Measurements from ENCODE around the gene CCDC174.

Gene CCDC174

DNA sequence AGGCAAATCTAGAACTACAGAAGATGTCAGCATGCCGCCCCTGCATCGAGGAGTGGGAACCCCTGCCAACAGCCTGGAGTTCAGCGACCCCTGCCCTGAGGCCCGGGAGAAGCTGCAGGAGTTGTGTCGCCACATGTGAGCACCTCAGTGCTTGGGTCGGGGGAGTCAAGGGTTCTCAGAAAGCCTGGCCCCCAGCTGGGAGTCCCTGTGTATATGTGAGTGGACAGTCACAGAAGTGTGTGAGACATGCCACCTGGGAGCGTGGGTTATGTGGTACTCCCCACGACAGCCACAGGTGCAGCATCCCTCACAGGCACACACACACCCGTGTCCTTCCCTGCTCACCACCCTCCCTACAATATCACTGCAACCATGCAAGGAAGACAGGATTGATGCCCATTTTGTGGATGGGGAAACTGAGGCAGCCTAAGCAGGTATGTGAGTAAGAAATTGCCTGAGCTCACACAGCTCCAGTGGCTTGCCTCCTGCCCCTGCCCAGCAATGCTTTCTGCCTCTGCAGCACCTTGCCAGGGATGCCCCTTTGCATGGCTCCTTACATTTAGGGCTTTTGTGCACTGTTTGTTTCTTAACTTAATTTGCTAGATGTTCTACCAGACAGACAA, 51.7 kb downstream of the CCDC174 start:
- DNase-seq (ENCODE audit: low read depth): no peak

DNA sequence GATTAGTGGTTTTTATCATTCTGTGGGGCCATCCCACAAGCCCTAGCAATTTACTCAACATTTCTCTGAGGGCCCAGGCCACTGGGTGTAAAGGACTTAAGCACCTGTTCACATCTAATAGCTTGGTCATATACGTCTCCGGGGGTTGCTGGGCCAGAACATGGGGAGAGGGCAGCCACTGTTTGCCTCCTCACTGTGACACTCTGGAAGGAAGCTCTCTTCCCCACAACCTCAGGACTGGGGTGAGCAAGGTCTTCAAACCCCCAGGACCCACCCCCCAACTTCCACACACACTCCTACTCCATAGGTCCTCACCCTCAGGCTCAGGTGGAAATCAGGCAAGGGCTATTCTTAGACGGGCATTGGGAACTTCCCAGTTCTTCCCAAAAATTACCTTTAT, 52.2 kb downstream of the CCDC174 start:
- no peak for DNase-seq (ENCODE audit: low read depth)

DNA sequence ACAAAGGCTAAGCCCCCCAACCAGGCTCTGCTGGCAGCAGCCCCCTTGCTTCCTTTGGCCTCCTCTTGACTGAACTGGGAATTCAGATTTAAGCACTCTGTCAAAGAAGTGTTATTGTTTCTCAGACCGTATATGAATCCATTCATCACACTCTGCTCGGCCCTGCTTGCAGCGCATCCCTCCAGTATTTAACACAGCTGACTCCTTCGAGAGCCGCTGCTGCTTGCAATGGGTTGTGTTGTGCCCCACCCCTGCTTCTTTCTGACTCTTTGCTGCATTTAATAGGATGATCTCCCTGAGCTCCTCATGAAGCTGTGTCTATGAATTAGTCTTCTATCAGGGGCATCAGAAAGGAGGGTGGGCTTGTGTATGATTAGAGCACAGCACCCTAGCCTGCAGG, 54.5 kb downstream of the CCDC174 start:
- no peak for DNase-seq (ENCODE audit: low read depth)

DNA sequence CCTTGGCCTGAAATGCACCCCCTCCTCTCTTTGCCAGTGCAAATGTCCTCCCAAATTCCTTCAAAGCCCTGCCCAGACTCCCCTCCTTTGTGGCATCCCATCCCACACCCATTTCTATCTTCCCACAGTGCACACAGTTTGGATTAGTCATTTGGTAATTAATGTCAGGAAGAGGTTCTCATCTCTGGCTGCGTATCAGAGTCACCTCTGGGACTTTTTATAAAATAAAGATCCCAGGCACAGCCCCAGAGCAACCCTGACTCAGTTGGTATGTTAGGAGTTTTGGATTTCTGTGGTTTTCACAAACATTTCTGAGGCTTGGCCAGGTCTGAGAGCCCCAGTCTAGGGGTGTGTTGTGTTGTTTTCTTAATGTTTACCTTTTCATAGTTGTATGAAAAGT, 65.0 kb downstream of the CCDC174 start:
- peak; percentile 32 for DNase-seq (ENCODE audit: low read depth)

- no peak for DNase-seq (ENCODE audit: low read depth)
Measured at GRCh38 chr3:14717307-14717706, 65.7 kb downstream of the CCDC174 start.

GRCh38 chr3:14718539-14718938, 67.0 kb downstream of the CCDC174 start:
- no peak for DNase-seq (ENCODE audit: low read depth)

DNA sequence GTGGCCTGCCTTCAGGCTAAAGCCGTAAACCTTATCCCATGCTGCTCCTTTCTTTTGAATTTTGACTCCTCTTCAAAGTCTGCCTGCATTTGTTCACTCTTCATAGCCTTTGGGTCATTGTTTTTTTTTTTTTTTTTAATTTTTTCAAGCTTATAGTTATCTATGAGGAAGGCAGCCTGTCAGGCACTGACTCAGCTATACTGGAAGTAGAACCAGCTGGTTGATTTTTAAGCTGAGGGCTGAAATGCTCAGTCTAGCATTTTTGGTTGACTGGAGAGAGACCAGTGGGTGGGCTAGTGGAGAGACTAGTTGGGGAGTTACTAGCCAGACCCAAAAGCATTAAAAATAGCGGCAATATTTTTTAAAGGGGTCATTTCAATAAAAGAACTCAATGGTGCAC, 67.4 kb downstream of the CCDC174 start:
- DNase-seq (ENCODE audit: low read depth): no peak

GRCh38 chr3:14721126-14721864, 69.7 kb downstream of the CCDC174 start:
- DNase-seq (ENCODE audit: low read depth): no peak

All from ELR (cell line).